ENCODE data around the gene WWTR1. TPM values are rescaled to one million over a fixed set of nuclear protein-coding genes. Genes with fewer than 3 reads are reported as not detected.

WWTR1 gene
- polyA plus RNA-seq, result 29.2 TPM
- long read RNA-seq, donor 1, partial matches to known transcripts, result 0 of 2 reads
- long read RNA-seq, donor 1, other reads (novel, unspliced or antisense), result 0 of 2 reads
- long read RNA-seq, donor 2, transcript WWTR1-201 (7 exons, 2,103 nt), result major isoform, 9 of 9 reads
- long read RNA-seq, donor 2, partial matches to known transcripts, result 0 of 9 reads
- long read RNA-seq, donor 2, other reads (novel, unspliced or antisense), result 0 of 9 reads
- long read RNA-seq, donor 3, result 0 reads
- long read RNA-seq, donor 4, partial matches to known transcripts, result 0 of 2 reads
- long read RNA-seq, donor 4, other reads (novel, unspliced or antisense), result 0 of 2 reads
- long read RNA-seq, donor 5, transcript WWTR1-201 (7 exons, 2,103 nt), result major isoform, 7 of 7 reads
- long read RNA-seq, donor 5, partial matches to known transcripts, result 0 of 7 reads
- long read RNA-seq, donor 5, other reads (novel, unspliced or antisense), result 0 of 7 reads
- long read RNA-seq, donor 6, partial matches to known transcripts, result 0 of 6 reads
- long read RNA-seq, donor 6, other reads (novel, unspliced or antisense), result 0 of 6 reads
- long read RNA-seq, donor 7, transcript WWTR1-201 (7 exons, 2,103 nt), result major isoform, 7 of 22 reads
- long read RNA-seq, donor 7, partial matches to known transcripts, result 13 of 22 reads
- long read RNA-seq, donor 7, other reads (novel, unspliced or antisense), result 0 of 22 reads
- long read RNA-seq, donor 8, transcript WWTR1-201 (7 exons, 2,103 nt), result major isoform, 7 of 16 reads
- long read RNA-seq, donor 8, partial matches to known transcripts, result 7 of 16 reads
- long read RNA-seq, donor 8, other reads (novel, unspliced or antisense), result 0 of 16 reads
- long read RNA-seq, donor 9, transcript WWTR1-201 (7 exons, 2,103 nt), result major isoform, 5 of 6 reads
- long read RNA-seq, donor 9, partial matches to known transcripts, result 0 of 6 reads
- long read RNA-seq, donor 9, other reads (novel, unspliced or antisense), result 0 of 6 reads
- long read RNA-seq, donor 10, partial matches to known transcripts, result 5 of 7 reads
- long read RNA-seq, donor 10, other reads (novel, unspliced or antisense), result 0 of 7 reads
- long read RNA-seq, donor 11, transcript WWTR1-201 (7 exons, 2,103 nt), result major isoform, 5 of 6 reads
- long read RNA-seq, donor 11, partial matches to known transcripts, result 0 of 6 reads
- long read RNA-seq, donor 11, other reads (novel, unspliced or antisense), result 0 of 6 reads

DNA sequence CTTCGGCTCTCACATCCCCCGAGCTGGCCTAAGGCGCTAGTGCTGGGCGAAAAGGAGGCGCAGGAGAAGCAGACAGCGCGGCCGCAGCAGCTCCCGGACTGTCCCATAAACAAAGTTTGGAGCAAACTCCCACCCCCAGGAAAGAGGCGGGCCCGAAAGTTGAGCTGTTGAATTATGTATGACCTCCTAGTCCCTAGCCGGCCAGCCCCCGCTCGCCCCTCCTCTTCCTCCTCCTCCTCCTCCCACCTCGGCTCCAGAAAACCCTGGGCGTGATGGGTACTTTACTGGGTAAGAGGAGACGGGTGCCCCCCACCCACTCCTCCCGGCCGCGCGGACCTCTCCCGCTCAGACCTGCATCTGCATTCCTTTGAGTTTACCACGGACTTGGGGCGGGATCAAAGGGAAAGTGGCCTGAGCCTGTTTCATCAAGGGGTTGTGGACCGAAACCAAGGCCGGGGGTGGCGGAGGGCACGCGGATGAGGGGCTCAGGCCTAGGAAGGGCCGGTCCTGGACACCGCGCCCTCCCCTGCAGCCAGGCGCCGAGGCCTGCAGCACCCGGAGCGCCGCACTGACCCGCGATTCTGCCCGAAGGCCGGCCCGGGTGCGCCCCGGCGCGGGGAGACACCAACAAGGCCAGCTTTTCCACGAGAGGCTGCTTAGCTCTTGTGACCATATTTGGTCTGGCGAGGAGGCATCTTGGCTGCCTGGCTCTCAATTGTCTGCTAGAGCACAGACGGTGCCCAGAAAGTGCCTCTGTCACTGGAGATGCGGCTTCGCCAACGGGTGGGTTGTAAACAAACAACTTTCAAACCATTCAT is at the start of gene WWTR1:
TSS of gene WWTR1 (minus strand) at position 100 of the 818 bp plus-strand sequence. CDS start 719 bp downstream, outside the sequence.
- Histone ChIP-seq H3K36me3 (ENCODE audit: control insufficient read depth, insufficient read depth, low read length) (no peaks in the 10 kb centered on the region), H3K27me3 (ENCODE audit: control insufficient read depth, insufficient read depth, low read length) (no peaks in the 10 kb centered on the region), H3K4me3 (ENCODE audit: low read length) (peak within 1 kb of the TSS; percentile 57), H3K4me1 (ENCODE audit: control insufficient read depth, insufficient read depth, low read length) (peaks cover 5% of the 10 kb centered on the region), H3K9me3 (ENCODE audit: control insufficient read depth, low read depth, low read length) (no peaks in the 10 kb centered on the region), H3K27ac (ENCODE audit: low read length) (peak within 1 kb of the TSS; percentile 73)
- peak; percentile 68 to 82 for DNase-seq
- WGBS (ENCODE audit: insufficient coverage, low lambda C conversion rate), result no CpG with 5 or more reads among the region's 52 CpGs

- no CpG with 5 or more reads among the region's 3 CpGs for WGBS (ENCODE audit: insufficient coverage, low lambda C conversion rate)
- peak; percentile 31 to 42 for DNase-seq
- H3K36me3 ChIP-seq (ENCODE audit: control insufficient read depth, insufficient read depth, low read length), result no peaks in the 10 kb centered on the region
- H3K9me3 ChIP-seq (ENCODE audit: control insufficient read depth, low read depth, low read length), result no peaks in the 10 kb centered on the region
- H3K27me3 ChIP-seq (ENCODE audit: control insufficient read depth, insufficient read depth, low read length), result no peaks in the 10 kb centered on the region
- H3K4me1 ChIP-seq (ENCODE audit: control insufficient read depth, insufficient read depth, low read length), result no peaks in the 10 kb centered on the region
- no peak overlapping the region for H3K4me3 ChIP-seq (ENCODE audit: low read length)
- no peak overlapping the region for H3K27ac ChIP-seq (ENCODE audit: low read length)
Observed at GRCh38 chr3:149706905-149707304, 49.1 kb upstream of the WWTR1 start.

- H3K4me1 ChIP-seq (ENCODE audit: control insufficient read depth, insufficient read depth, low read length), result no peaks in the 10 kb centered on the region
- no peak overlapping the region for H3K27ac ChIP-seq (ENCODE audit: low read length)
Observed at GRCh38 chr3:149705416-149705815, 47.6 kb upstream of the WWTR1 start.

GRCh38 chr3:149703466-149703865 is 45.6 kb upstream of the WWTR1 start:
- H3K27ac ChIP-seq (ENCODE audit: low read length), result peak overlapping the region; percentile 41
- WGBS (ENCODE audit: insufficient coverage, low lambda C conversion rate), result no CpG with 5 or more reads among the region's 2 CpGs

More at GRCh38 chr3:149705416-149705815, 47.6 kb upstream of the WWTR1 start:
- Histone ChIP-seq H3K4me3 (ENCODE audit: low read length) (no peak overlapping the region), H3K36me3 (ENCODE audit: control insufficient read depth, insufficient read depth, low read length) (no peaks in the 10 kb centered on the region), H3K27me3 (ENCODE audit: control insufficient read depth, insufficient read depth, low read length) (no peaks in the 10 kb centered on the region), H3K9me3 (ENCODE audit: control insufficient read depth, low read depth, low read length) (no peaks in the 10 kb centered on the region)
- DNase-seq, result no peak

DNA sequence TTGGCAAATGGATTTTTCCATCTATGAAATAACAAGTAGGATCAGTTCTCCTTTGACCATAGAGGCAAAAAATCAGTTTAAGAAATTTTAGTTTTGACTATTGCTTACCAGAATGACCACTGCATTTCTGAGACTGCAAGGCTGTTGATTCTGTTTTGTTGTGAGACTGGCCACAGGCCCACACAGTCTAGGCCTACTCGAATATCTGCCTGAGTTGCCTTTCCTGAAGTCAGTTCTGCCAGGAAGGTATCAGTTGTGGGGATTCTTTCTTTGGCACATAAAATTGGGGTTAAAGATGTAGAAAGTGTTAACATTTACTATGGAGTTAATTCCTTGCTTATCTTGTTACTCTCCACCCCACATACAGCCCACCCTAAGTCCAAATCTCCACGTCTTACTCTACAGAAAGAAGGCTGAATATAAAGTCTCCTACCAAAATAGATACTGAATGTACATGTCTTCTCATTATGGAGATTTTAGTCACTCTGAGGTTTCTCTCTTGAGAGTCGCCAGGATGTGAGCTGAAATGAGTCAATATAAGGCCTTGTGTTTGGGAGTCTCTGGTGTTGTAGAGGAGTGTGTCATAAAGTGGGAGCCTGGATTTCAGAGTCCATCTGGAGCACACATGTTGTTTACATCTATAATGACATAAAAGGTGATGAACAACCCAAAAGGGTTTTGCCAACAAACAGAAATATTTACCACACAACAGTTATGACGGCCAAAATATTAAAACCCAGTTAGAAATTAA is 45.0 kb upstream of the WWTR1 start:
- H3K4me3 ChIP-seq (ENCODE audit: low read length), result no peak overlapping the region
- DNase-seq, result peak in 1 of 2 donors; percentile 22
- no peaks in the 10 kb centered on the region for H3K4me1 ChIP-seq (ENCODE audit: control insufficient read depth, insufficient read depth, low read length)
- no peaks in the 10 kb centered on the region for H3K27me3 ChIP-seq (ENCODE audit: control insufficient read depth, insufficient read depth, low read length)
- peak overlapping the region; percentile 16 for H3K27ac ChIP-seq (ENCODE audit: low read length)
- no CpG with 5 or more reads among the region's 4 CpGs for whole genome bisulfite sequencing (ENCODE audit: insufficient coverage, low lambda C conversion rate)
- peaks cover 5% of the 10 kb centered on the region for H3K9me3 ChIP-seq (ENCODE audit: control insufficient read depth, low read depth, low read length)
- H3K36me3 ChIP-seq (ENCODE audit: control insufficient read depth, insufficient read depth, low read length), result no peaks in the 10 kb centered on the region

More at GRCh38 chr3:149703466-149703865, 45.6 kb upstream of the WWTR1 start:
- no peaks in the 10 kb centered on the region for H3K27me3 ChIP-seq (ENCODE audit: control insufficient read depth, insufficient read depth, low read length)
- DNase-seq, result no peak
- peaks cover 4% of the 10 kb centered on the region for H3K9me3 ChIP-seq (ENCODE audit: control insufficient read depth, low read depth, low read length)
- no peaks in the 10 kb centered on the region for H3K4me1 ChIP-seq (ENCODE audit: control insufficient read depth, insufficient read depth, low read length)
- no peaks in the 10 kb centered on the region for H3K36me3 ChIP-seq (ENCODE audit: control insufficient read depth, insufficient read depth, low read length)
- H3K4me3 ChIP-seq (ENCODE audit: low read length), result no peak overlapping the region

GRCh38 chr3:149701977-149702350 is 44.1 kb upstream of the WWTR1 start:
- Histone ChIP-seq H3K9me3 (ENCODE audit: control insufficient read depth, low read depth, low read length) (peaks cover 5% of the 10 kb centered on the region), H3K4me1 (ENCODE audit: control insufficient read depth, insufficient read depth, low read length) (no peaks in the 10 kb centered on the region), H3K36me3 (ENCODE audit: control insufficient read depth, insufficient read depth, low read length) (no peaks in the 10 kb centered on the region), H3K4me3 (ENCODE audit: low read length) (no peak overlapping the region), H3K27ac (ENCODE audit: low read length) (peak overlapping the region; percentile 32), H3K27me3 (ENCODE audit: control insufficient read depth, insufficient read depth, low read length) (no peaks in the 10 kb centered on the region)
- WGBS (ENCODE audit: insufficient coverage, low lambda C conversion rate), result no CpG with 5 or more reads among the region's 1 CpG
- no peak for DNase-seq

- Histone ChIP-seq H3K4me3 (ENCODE audit: low read length) (no peak overlapping the region), H3K9me3 (ENCODE audit: control insufficient read depth, low read depth, low read length) (peaks cover 5% of the 10 kb centered on the region), H3K27ac (ENCODE audit: low read length) (peak overlapping the region; percentile 32), H3K27me3 (ENCODE audit: control insufficient read depth, insufficient read depth, low read length) (no peaks in the 10 kb centered on the region), H3K4me1 (ENCODE audit: control insufficient read depth, insufficient read depth, low read length) (no peaks in the 10 kb centered on the region), H3K36me3 (ENCODE audit: control insufficient read depth, insufficient read depth, low read length) (no peaks in the 10 kb centered on the region)
- no peak for DNase-seq
- 96% methylated on average over 4 of the region's 12 CpGs for WGBS (ENCODE audit: insufficient coverage, low lambda C conversion rate)
Observed at GRCh38 chr3:149701206-149701976, 43.6 kb upstream of the WWTR1 start.

GRCh38 chr3:149688122-149688757 is 30.4 kb upstream of the WWTR1 start:
- Histone ChIP-seq H3K27ac (ENCODE audit: low read length) (no peak overlapping the region), H3K9me3 (ENCODE audit: control insufficient read depth, low read depth, low read length) (peaks cover 3% of the 10 kb centered on the region), H3K4me3 (ENCODE audit: low read length) (no peak overlapping the region), H3K4me1 (ENCODE audit: control insufficient read depth, insufficient read depth, low read length) (no peaks in the 10 kb centered on the region), H3K27me3 (ENCODE audit: control insufficient read depth, insufficient read depth, low read length) (no peaks in the 10 kb centered on the region), H3K36me3 (ENCODE audit: control insufficient read depth, insufficient read depth, low read length) (no peaks in the 10 kb centered on the region)
- no peak for DNase-seq
- no CpG with 5 or more reads among the region's 3 CpGs for WGBS (ENCODE audit: insufficient coverage, low lambda C conversion rate)
